ENCODE data around the gene TSPAN18. TPM values are rescaled to one million over a fixed set of nuclear protein-coding genes. Genes with fewer than 3 reads are reported as not detected.
A peak's percentile ranks its signal among the peaks of the same experiment; 100 is the strongest.

The TSPAN18 gene
- total RNA-seq, 4 donors from 2014 or later, result 31.1 to 74.6 (median 34.7) TPM

DNA sequence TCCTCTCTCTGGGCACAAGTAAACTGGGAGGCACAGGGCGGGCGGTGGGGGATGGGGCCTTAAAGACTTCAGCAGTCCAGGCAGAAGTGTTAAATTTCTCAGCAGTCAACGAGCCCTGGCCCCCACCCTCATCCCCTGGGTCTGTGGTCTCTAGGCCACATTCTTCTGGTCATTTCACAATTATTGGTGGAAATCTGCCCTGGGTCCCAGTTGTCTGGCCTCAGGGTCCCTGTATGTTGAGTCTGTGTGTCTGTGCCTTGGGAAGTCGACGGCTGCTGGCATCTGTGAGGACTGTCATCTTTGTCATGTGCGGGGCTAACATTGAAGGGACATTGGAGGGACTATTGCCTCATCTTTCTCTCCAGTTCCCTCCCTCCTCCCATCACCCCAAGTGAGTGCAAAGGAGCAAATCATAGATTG is 1.7 kb downstream of the TSPAN18 start:
- Histone ChIP-seq H3K27ac (peak overlapping the region; percentile 85 to 92 (median 88)), H3K4me1 (peaks cover 6 to 85% (median 26%) of the 10 kb centered on the region in 3 donors), H3K36me3 (no peaks in the 10 kb centered on the region), H3K27me3 (no peaks in the 10 kb centered on the region), H3K4me3 (peak overlapping the region; percentile 68 to 91), H3K9me3 (no peaks in the 10 kb centered on the region)
- WGBS, 2 donors (ENCODE audit: low coverage in 1 of 2), result 20 to 44% methylated on average over 2 of the region's 6 CpGs
- ATAC-seq, result no peak
- TF ChIP-seq EP300 (IDR thresholded peaks at IDR 0.05) (no peak), POLR2AphosphoS5 (IDR thresholded peaks at IDR 0.05) (no peak), POLR2A (IDR thresholded peaks at IDR 0.05) (no peak)
- TF ChIP-seq, protein P1, sequence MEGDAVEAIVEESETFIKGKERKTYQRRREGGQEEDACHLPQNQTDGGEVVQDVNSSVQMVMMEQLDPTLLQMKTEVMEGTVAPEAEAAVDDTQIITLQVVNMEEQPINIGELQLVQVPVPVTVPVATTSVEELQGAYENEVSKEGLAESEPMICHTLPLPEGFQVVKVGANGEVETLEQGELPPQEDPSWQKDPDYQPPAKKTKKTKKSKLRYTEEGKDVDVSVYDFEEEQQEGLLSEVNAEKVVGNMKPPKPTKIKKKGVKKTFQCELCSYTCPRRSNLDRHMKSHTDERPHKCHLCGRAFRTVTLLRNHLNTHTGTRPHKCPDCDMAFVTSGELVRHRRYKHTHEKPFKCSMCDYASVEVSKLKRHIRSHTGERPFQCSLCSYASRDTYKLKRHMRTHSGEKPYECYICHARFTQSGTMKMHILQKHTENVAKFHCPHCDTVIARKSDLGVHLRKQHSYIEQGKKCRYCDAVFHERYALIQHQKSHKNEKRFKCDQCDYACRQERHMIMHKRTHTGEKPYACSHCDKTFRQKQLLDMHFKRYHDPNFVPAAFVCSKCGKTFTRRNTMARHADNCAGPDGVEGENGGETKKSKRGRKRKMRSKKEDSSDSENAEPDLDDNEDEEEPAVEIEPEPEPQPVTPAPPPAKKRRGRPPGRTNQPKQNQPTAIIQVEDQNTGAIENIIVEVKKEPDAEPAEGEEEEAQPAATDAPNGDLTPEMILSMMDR (IDR thresholded peaks at IDR 0.05), result no peak

DNA sequence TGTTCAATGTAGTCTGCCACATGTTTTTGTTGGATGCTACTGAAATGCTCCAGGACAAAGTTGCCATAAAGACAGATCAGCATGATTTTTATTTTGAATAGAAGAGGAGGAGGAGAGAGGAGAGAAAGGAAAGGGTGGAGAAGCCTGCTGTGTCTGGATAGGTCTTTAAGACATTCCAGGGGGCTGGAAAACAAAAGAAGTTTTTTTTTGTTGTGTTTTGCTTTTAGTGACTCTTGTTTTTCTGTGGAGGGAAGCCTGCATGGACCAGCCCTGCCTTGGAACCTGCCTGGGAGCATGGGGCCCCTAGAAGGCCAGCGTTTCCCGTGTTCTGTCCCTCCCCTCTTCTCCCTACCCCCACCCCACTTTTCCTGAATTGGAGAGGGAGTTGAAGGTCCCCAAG is 2.3 kb downstream of the TSPAN18 start:
- 25% methylated on average over 2 of the region's 2 CpGs for WGBS, 2 donors (ENCODE audit: low coverage in 1 of 2)
- TF ChIP-seq EP300 (IDR thresholded peaks at IDR 0.05), result no peak
- TF ChIP-seq POLR2AphosphoS5 (IDR thresholded peaks at IDR 0.05), result no peak
- TF ChIP-seq, protein P1 (IDR thresholded peaks at IDR 0.05), result no peak
- no peak for TF ChIP-seq POLR2A (IDR thresholded peaks at IDR 0.05)
- ATAC-seq, result no peak
- Histone ChIP-seq H3K27me3 (no peaks in the 10 kb centered on the region), H3K4me1 (peaks cover 6 to 90% (median 26%) of the 10 kb centered on the region in 3 donors), H3K36me3 (no peaks in the 10 kb centered on the region), H3K27ac (peak overlapping the region; percentile 85 to 92 (median 88)), H3K9me3 (no peaks in the 10 kb centered on the region), H3K4me3 (peak overlapping the region in 1 of 2 donors; percentile 68)

DNA sequence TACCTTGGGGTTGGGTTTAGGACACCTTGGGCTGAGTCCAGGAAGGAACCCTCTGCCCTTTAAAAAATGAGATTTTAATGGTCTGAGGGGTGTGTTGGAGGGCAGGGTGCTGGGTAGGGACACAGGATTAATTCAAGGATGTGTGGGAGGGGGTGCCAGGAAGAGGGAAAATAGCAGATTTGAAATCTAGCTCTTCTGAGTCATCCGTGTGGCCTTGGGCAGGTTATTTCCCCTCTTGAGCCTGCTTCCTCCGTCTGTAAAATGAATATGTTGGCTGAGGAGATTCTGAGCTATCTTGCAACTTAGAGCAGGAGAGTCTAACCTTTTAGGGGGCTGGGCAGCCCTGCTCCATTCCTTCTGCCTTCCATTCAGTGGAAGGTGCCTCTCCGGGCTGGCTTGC is 3.0 kb downstream of the TSPAN18 start:
- Histone ChIP-seq H3K27me3 (no peaks in the 10 kb centered on the region), H3K4me1 (peaks cover 6 to 96% (median 28%) of the 10 kb centered on the region in 3 donors), H3K27ac (peak overlapping the region; percentile 85 to 92 (median 88)), H3K9me3 (no peaks in the 10 kb centered on the region), H3K4me3 (no peak overlapping the region), H3K36me3 (no peaks in the 10 kb centered on the region)
- TF ChIP-seq POLR2A (IDR thresholded peaks at IDR 0.05), result no peak
- no peak for TF ChIP-seq POLR2AphosphoS5 (IDR thresholded peaks at IDR 0.05)
- TF ChIP-seq EP300 (IDR thresholded peaks at IDR 0.05), result no peak
- TF ChIP-seq, protein P1 (IDR thresholded peaks at IDR 0.05), result no peak
- WGBS, 2 donors (ENCODE audit: low coverage in 1 of 2), result 7 to 29% methylated on average over 2 of the region's 3 CpGs
- no peak for ATAC-seq

DNA sequence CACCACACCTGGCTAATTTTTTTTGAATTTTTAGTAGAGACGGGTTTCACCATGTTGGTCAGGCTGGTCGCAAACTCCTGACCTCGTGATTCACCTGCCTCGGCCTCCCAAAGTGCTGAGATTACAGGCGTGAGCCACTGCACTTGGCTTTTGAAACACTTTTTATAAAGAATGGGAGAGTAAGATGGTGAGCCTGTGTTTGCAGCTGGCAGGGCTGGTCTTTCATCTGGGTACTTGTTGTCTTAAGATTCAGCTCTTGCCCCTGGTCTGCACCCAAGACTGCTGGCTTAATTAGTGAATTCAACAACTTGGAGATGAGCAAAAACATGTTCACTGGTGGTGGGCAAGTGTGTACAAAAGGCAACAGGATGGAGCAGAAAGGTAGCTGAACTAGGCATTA is 4.0 kb downstream of the TSPAN18 start:
- no peaks in the 10 kb centered on the region for H3K36me3 ChIP-seq

More for the DNA sequence above, 4.0 kb downstream of the TSPAN18 start:
- TF ChIP-seq, protein P1 (IDR thresholded peaks at IDR 0.05), result no peak
- TF ChIP-seq EP300 (IDR thresholded peaks at IDR 0.05) (no peak), POLR2AphosphoS5 (IDR thresholded peaks at IDR 0.05) (no peak), POLR2A (IDR thresholded peaks at IDR 0.05) (no peak)
- ATAC-seq, result no peak
- Histone ChIP-seq H3K27ac (peak overlapping the region in 3 of 4 donors; percentile 77 to 92 (median 91)), H3K9me3 (no peaks in the 10 kb centered on the region), H3K4me1 (peaks cover 6 to 94% (median 33%) of the 10 kb centered on the region in 3 donors), H3K4me3 (no peak overlapping the region), H3K27me3 (no peaks in the 10 kb centered on the region)
- WGBS, 2 donors (ENCODE audit: low coverage in 1 of 2), result 60% methylated on average over 1 of the region's 5 CpGs; no CpG with 5 or more reads in 1 of the 2 donors

All from gastroesophageal sphincter (tissue), 4 donors.